IMR-90 (cell line): Measurements from ENCODE around the gene MVP. TPM values are rescaled to one million over a fixed set of nuclear protein-coding genes. Genes with fewer than 3 reads are reported as not detected.

Source experiments
- ATAC-seq: fragments of 200-7000 bp; cut with Tn5 transposase; 2 replicates; pipeline ENCODE4 v1.9.1; 2020; ENCODE audit warnings: low read depth, mild to moderate bottlenecking, moderate library complexity
- BruUV-seq: library from RNA; stranded (reverse); fragments of 400-500 nt; replicated peaks from 2 replicates; lab custom pipeline; 2021; lab: Mats Ljungman, UMichigan
- CTCF ChIA-PET: fragments of 300-600 bp; formaldehyde crosslinking; extraction: SDS; loops from one replicate; lab custom pipeline; 2021; ENCODE audit warnings: antibody characterized with exemption; lab: Yijun Ruan, JAX
- POLR2A ChIA-PET: fragments of 300-600 bp; sonication (Branson Sonifier 250); formaldehyde crosslinking; loops from one replicate; lab custom pipeline; 2022; ENCODE audit warnings: antibody characterized with exemption; ENCODE audit not compliant: unreplicated experiment; lab: Charles Lee
- DNase-seq: peaks from one replicate; pipeline ENCODE4 v3.0.0; 2013
- H2AFZ ChIP-seq: replicated peaks from 2 replicates; pipeline ENCODE3; 2013; ENCODE audit warnings: low read length, mild to moderate bottlenecking; ENCODE audit not compliant: poor library complexity
- H2AK5ac ChIP-seq: 2 replicates; pipeline ENCODE4 v1.6.1; 2013; ENCODE audit warnings: low read depth, low read length, inconsistent platforms
- H2AK9ac ChIP-seq: replicated peaks from 2 replicates; pipeline ENCODE3; 2013; ENCODE audit warnings: mild to moderate bottlenecking, low read depth, low read length, moderate library complexity; ENCODE audit not compliant: poor library complexity
- H2BK120ac ChIP-seq: 2 replicates; pipeline ENCODE4 v1.6.1; 2013; ENCODE audit warnings: low read depth, low read length, inconsistent platforms
- H2BK15ac ChIP-seq: 3 replicates; pipeline ENCODE4 v1.6.1; 2013; ENCODE audit warnings: low read depth, low read length, inconsistent platforms
- H2BK20ac ChIP-seq: 2 replicates; pipeline ENCODE4 v1.6.1; 2013; ENCODE audit warnings: low read depth, mild to moderate bottlenecking, inconsistent platforms, low read length, moderate library complexity
- H2BK5ac ChIP-seq: 2 replicates; pipeline ENCODE4 v1.6.1; 2013; ENCODE audit warnings: mild to moderate bottlenecking, low read depth, low read length, inconsistent platforms; ENCODE audit not compliant: poor library complexity, severe bottlenecking
- H3K14ac ChIP-seq: replicated peaks from 2 replicates; pipeline ENCODE4 v1.6.1; 2013; ENCODE audit warnings: low read depth, low read length, inconsistent platforms
- H3K18ac ChIP-seq: 2 replicates; pipeline ENCODE4 v1.6.1; 2013; ENCODE audit warnings: low read depth, low read length, control low read depth
- H3K23ac ChIP-seq: 2 replicates; pipeline ENCODE4 v1.6.1; 2013; ENCODE audit warnings: low read depth, low read length, inconsistent platforms
- H3K27ac ChIP-seq: 2 replicates; pipeline ENCODE4 v1.5.1; 2013; ENCODE audit warnings: mild to moderate bottlenecking, control low read depth, low read length; ENCODE audit not compliant: insufficient read depth
- H3K27me3 ChIP-seq: 2 replicates; pipeline ENCODE4 v1.6.1; 2013; ENCODE audit warnings: low read length; ENCODE audit not compliant: control insufficient read depth, insufficient read depth
- H3K36me3 ChIP-seq: 2 replicates; pipeline ENCODE4 v1.6.1; 2013; ENCODE audit warnings: low read length, mixed read lengths; ENCODE audit not compliant: control insufficient read depth, insufficient read depth
- H3K4ac ChIP-seq: 2 replicates; pipeline ENCODE4 v1.6.1; 2013; ENCODE audit warnings: low read depth, low read length, inconsistent platforms
- H3K4me1 ChIP-seq: 2 replicates; pipeline ENCODE4 v1.6.1; 2013; ENCODE audit warnings: low read length, mixed read lengths; ENCODE audit not compliant: control insufficient read depth, insufficient read depth
- H3K4me2 ChIP-seq: 2 replicates; pipeline ENCODE4 v1.6.1; 2013; ENCODE audit warnings: low read depth, mild to moderate bottlenecking, control low read depth, low read length, moderate library complexity
- H3K4me3 ChIP-seq: 2 replicates; pipeline ENCODE4 v1.5.1; 2013; ENCODE audit warnings: low read depth, mild to moderate bottlenecking, control low read depth, low read length, moderate library complexity; ENCODE audit not compliant: insufficient read depth
- H3K56ac ChIP-seq: 2 replicates; pipeline ENCODE4 v1.6.1; 2013; ENCODE audit warnings: low read length, inconsistent platforms; ENCODE audit not compliant: insufficient read depth; ENCODE audit errors: extremely low read depth
- H3K79me1 ChIP-seq, 2 experiments: 2 replicates each; pipeline ENCODE4 v1.6.1; 2013; ENCODE audit warnings: low read length in 2 of 2, inconsistent platforms in 1 of 2, low read depth in 1 of 2
- H3K9ac ChIP-seq: 2 replicates; pipeline ENCODE4 v1.6.1; 2013; ENCODE audit warnings: low read depth, low read length, control low read depth
- H3K9me1 ChIP-seq: 2 replicates; pipeline ENCODE4 v1.6.1; 2013; ENCODE audit warnings: low read length, inconsistent platforms; ENCODE audit not compliant: insufficient read depth
- H3K9me3 ChIP-seq: 2 replicates; pipeline ENCODE4 v1.6.1; 2013; ENCODE audit warnings: low read length; ENCODE audit not compliant: control insufficient read depth, insufficient read depth
- H4K20me1 ChIP-seq: 2 replicates; pipeline ENCODE4 v1.6.1; 2013; ENCODE audit warnings: low read length, inconsistent platforms; ENCODE audit not compliant: insufficient read depth
- H4K5ac ChIP-seq: 2 replicates; pipeline ENCODE4 v1.6.1; 2013; ENCODE audit warnings: mild to moderate bottlenecking, low read depth, low read length, control low read depth
- H4K8ac ChIP-seq, 2 experiments: 2 replicates each; pipeline ENCODE4 v1.6.1; 2013; ENCODE audit warnings: low read depth in 2 of 2, low read length in 2 of 2, control low read depth in 1 of 2, inconsistent platforms in 1 of 2
- H4K91ac ChIP-seq: 2 replicates; pipeline ENCODE4 v1.6.1; 2013; ENCODE audit warnings: low read depth, low read length, inconsistent platforms; ENCODE audit not compliant: insufficient read depth
- BHLHE40 ChIP-seq: fragments of 150-350 bp; IDR thresholded peaks from 2 replicates; pipeline ENCODE4 v1.6.1; 2016; ENCODE audit warnings: mild to moderate bottlenecking, low read depth, low read length
- CEBPB ChIP-seq: IDR thresholded peaks from 2 replicates; pipeline ENCODE4 v1.6.1; 2012; ENCODE audit warnings: low read depth, low read length, improper control_type of control experiment
- CHD1 ChIP-seq: IDR thresholded peaks from 2 replicates; pipeline ENCODE4 v1.6.1; 2012; ENCODE audit warnings: low read depth, low read length, improper control_type of control experiment
- FOS ChIP-seq: fragments of 150-350 bp; IDR thresholded peaks from 2 replicates; pipeline ENCODE4 v1.6.1; 2016; ENCODE audit warnings: low read depth, low read length
- MAFK ChIP-seq: IDR thresholded peaks from 2 replicates; pipeline ENCODE4 v1.6.1; 2012; ENCODE audit warnings: low read depth, low read length, improper control_type of control experiment
- MAZ ChIP-seq: IDR thresholded peaks from 2 replicates; pipeline ENCODE4 v1.6.1; 2012; ENCODE audit warnings: low read depth, mild to moderate bottlenecking, low read length, improper control_type of control experiment, moderate library complexity, borderline replicate concordance
- MXI1 ChIP-seq: IDR thresholded peaks from 2 replicates; pipeline ENCODE4 v1.6.1; 2012; ENCODE audit warnings: low read depth, mild to moderate bottlenecking, low read length, moderate library complexity, borderline replicate concordance
- NFE2L2 ChIP-seq: fragments of 150-350 bp; IDR thresholded peaks from 2 replicates; pipeline ENCODE4 v1.6.1; 2016; ENCODE audit warnings: low read depth, mild to moderate bottlenecking, low read length
- POLR2A ChIP-seq: IDR thresholded peaks from 2 replicates; pipeline ENCODE4 v1.6.1; 2012; ENCODE audit warnings: mild to moderate bottlenecking, low read depth, low read length
- RAD21 ChIP-seq: IDR thresholded peaks from 2 replicates; pipeline ENCODE4 v1.6.1; 2012; ENCODE audit warnings: low read length, improper control_type of control experiment
- RCOR1 ChIP-seq: IDR thresholded peaks from 2 replicates; pipeline ENCODE4 v1.6.1; 2012; ENCODE audit warnings: mild to moderate bottlenecking, low read length, improper control_type of control experiment; ENCODE audit not compliant: insufficient replicate concordance
- RFX5 ChIP-seq: IDR thresholded peaks from 2 replicates; pipeline ENCODE4 v1.8.0; 2012; ENCODE audit warnings: low read depth, mild to moderate bottlenecking, low read length, moderate library complexity
- SMC3 ChIP-seq: fragments of 150-350 bp; IDR thresholded peaks from 2 replicates; pipeline ENCODE4 v1.6.1; 2016; ENCODE audit warnings: low read depth, mild to moderate bottlenecking, antibody characterized with exemption, low read length, moderate library complexity
- WGBS, 2 experiments: methylation state at CpG; one replicate each; pipeline versions ENCODE4 v1.1.5 to v1.1.7; 2013; ENCODE audit warnings: missing lambda C conversion rate in 2 of 2; ENCODE audit not compliant: insufficient read length in 1 of 2; ENCODE audit errors: extremely low coverage in 2 of 2; 5-methylcytosine and 5-hydroxymethylcytosine counted together
- dilution Hi-C: fragments of 300-500 bp; cut with HindIII; formaldehyde crosslinking; loops from one replicate; pipeline ENCODE4 v1.14.3; 2018; ENCODE audit warnings: low sequenced_read_pairs; ENCODE audit not compliant: unreplicated experiment
- in situ Hi-C: fragments of 300-500 bp; cut with MboI; formaldehyde crosslinking; loops from 3 replicates; pipeline ENCODE4 v1.14.3; 2019; ENCODE audit warnings: low sequenced_read_pairs, inconsistent platforms, mixed read lengths
- intact Hi-C: fragments of 100-400 bp; cut with micrococcal nuclease; formaldehyde crosslinking; loops from 2 replicates; pipeline ENCODE4 v1.10.0; 2022
- polyA plus RNA-seq, 3 experiments: library from polyadenylated mRNA; depleted of rRNA; stranded (reverse); fragments of >200 nt; gene quantifications; 2 replicates each; pipeline ENCODE4 v1.2.3, GENCODE V29; 2012; ENCODE audit warnings: low replicate concordance in 1 of 3
- total RNA-seq: library from RNA; depleted of rRNA; stranded (reverse); fragments of >200 nt; gene quantifications from 2 replicates; pipeline ENCODE4 v1.2.3, GENCODE V29; 2012
- TF ChIP-seq, protein P1 (sequence below): fragments of 150-350 bp; IDR thresholded peaks from 2 replicates; pipeline ENCODE4 v1.6.1; 2017; ENCODE audit warnings: mild to moderate bottlenecking, antibody characterized with exemption, low read length, low read depth
- TF ChIP-seq, protein P2 (sequence below): conservative IDR thresholded peaks from 2 replicates; pipeline ENCODE4 v1.5.1; 2012; ENCODE audit warnings: mild to moderate bottlenecking, low read depth, low read length, improper control_type of control experiment
- TF ChIP-seq, protein P3 (sequence below): fragments of 150-350 bp; IDR thresholded peaks from 2 replicates; pipeline ENCODE4 v1.6.1; 2016; ENCODE audit warnings: low read depth, mild to moderate bottlenecking, low read length, moderate library complexity, borderline replicate concordance

MVP gene
- total and polyA plus RNA-seq, 2 of the 4 experiments (the other 2 are of a cell fraction) = 204 to 319 TPM

DNA sequence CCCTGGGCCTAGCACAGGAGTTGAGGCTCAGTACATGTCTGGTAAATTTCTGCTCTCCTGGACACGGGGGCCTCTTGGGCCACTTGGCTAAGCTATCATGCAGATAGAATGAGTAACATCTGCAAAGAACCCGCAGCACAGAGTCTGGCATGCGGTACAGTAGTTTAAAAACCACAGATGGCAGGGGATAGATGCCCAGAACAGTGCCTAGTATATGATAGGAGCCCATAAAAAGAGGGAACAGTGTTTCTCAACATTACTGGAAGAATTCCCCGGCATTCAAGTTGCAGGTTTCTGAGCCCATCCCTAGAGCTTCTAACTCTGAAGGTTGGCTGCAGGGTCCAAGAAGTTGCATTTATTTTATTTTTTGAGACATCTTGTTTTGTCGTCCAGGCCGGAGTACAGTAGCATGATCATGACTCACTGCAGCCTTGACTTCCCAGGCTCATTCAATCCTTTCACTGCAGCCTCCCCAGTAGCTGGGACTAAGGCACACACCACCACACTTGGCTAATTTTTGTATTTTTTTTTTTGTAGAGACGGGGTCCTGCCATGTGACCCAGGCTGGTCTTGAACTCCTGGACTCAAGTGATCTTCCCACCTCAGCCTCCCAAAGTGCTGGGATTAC, 37.0 kb downstream of the MVP start:
- WGBS, 2 experiments = 66% methylated on average over 3 of the region's 7 CpGs; no CpG with 5 or more reads in 1 of the 2 experiments
- no peak overlapping the region for H3K27ac ChIP-seq
- BruUV-seq = no TSS peak

More for the DNA sequence above, 37.0 kb downstream of the MVP start:
- H3K4ac ChIP-seq = no peak overlapping the region
- H2AFZ ChIP-seq = no peak overlapping the region
- no peak overlapping the region for H3K14ac ChIP-seq
- peak; percentile 67 for ATAC-seq
- H3K4me3 ChIP-seq = no peak overlapping the region
- H3K9ac ChIP-seq = no peak overlapping the region
- H3K9me1 ChIP-seq = peaks cover 12% of the 10 kb centered on the region
- peaks cover 4% of the 10 kb centered on the region; the same call in 1 of the 2 replicates for H3K4me1 ChIP-seq
- H3K9me3 ChIP-seq = no peaks in the 10 kb centered on the region
- no peak overlapping the region for H2AK5ac ChIP-seq
- H3K18ac ChIP-seq = no peak overlapping the region
- H2BK20ac ChIP-seq = no peak overlapping the region
- peaks cover 22% of the 10 kb centered on the region for H3K36me3 ChIP-seq
- no peak overlapping the region for H2BK5ac ChIP-seq
- no peak overlapping the region for H3K56ac ChIP-seq
- no peak overlapping the region for H2BK15ac ChIP-seq
- ChIA-PET CTCF (interaction anchor here (1.9 kb wide), 1 partner anchor 9 kb away, joined by 6 read pairs; no protein-coding TSS in a partner anchor), POLR2A (interaction anchor here (0.7 kb wide), 1 partner anchor 22 kb away, joined by 7 read pairs; no protein-coding TSS in a partner anchor)
- no peaks in the 10 kb centered on the region for H4K20me1 ChIP-seq
- no peak overlapping the region for H2AK9ac ChIP-seq
- H4K8ac ChIP-seq = no peak overlapping the region
- no peaks in the 10 kb centered on the region for H3K27me3 ChIP-seq
- H3K79me1 ChIP-seq = peaks cover 7 to 24% of the 10 kb centered on the region in 2 experiments; a peak in 3 of 4 replicates
- no peak overlapping the region for H3K23ac ChIP-seq
- no peak overlapping the region for H2BK120ac ChIP-seq
- no peak for TF ChIP-seq NFE2L2
- TF ChIP-seq, protein P1, sequence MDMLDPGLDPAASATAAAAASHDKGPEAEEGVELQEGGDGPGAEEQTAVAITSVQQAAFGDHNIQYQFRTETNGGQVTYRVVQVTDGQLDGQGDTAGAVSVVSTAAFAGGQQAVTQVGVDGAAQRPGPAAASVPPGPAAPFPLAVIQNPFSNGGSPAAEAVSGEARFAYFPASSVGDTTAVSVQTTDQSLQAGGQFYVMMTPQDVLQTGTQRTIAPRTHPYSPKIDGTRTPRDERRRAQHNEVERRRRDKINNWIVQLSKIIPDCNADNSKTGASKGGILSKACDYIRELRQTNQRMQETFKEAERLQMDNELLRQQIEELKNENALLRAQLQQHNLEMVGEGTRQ = no peak
- TF ChIP-seq, protein P2, sequence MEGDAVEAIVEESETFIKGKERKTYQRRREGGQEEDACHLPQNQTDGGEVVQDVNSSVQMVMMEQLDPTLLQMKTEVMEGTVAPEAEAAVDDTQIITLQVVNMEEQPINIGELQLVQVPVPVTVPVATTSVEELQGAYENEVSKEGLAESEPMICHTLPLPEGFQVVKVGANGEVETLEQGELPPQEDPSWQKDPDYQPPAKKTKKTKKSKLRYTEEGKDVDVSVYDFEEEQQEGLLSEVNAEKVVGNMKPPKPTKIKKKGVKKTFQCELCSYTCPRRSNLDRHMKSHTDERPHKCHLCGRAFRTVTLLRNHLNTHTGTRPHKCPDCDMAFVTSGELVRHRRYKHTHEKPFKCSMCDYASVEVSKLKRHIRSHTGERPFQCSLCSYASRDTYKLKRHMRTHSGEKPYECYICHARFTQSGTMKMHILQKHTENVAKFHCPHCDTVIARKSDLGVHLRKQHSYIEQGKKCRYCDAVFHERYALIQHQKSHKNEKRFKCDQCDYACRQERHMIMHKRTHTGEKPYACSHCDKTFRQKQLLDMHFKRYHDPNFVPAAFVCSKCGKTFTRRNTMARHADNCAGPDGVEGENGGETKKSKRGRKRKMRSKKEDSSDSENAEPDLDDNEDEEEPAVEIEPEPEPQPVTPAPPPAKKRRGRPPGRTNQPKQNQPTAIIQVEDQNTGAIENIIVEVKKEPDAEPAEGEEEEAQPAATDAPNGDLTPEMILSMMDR = no peak
- TF ChIP-seq RAD21 = no peak
- no peak for TF ChIP-seq POLR2A
- TF ChIP-seq MAFK = no peak
- TF ChIP-seq RCOR1 = no peak
- no peak for TF ChIP-seq MAZ
- TF ChIP-seq, protein P3, sequence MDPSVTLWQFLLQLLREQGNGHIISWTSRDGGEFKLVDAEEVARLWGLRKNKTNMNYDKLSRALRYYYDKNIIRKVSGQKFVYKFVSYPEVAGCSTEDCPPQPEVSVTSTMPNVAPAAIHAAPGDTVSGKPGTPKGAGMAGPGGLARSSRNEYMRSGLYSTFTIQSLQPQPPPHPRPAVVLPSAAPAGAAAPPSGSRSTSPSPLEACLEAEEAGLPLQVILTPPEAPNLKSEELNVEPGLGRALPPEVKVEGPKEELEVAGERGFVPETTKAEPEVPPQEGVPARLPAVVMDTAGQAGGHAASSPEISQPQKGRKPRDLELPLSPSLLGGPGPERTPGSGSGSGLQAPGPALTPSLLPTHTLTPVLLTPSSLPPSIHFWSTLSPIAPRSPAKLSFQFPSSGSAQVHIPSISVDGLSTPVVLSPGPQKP = no peak
- no peak for TF ChIP-seq MXI1
- TF ChIP-seq CHD1 = no peak
- TF ChIP-seq CEBPB = no peak
- TF ChIP-seq RFX5 = no peak
- no peak for TF ChIP-seq BHLHE40
- TF ChIP-seq SMC3 = no peak
- TF ChIP-seq FOS = no peak
- H3K4me2 ChIP-seq = no peak overlapping the region
- dilution Hi-C loops (no loop called here), in situ Hi-C loops (no loop called here), intact Hi-C loops (no loop called here)
- H4K91ac ChIP-seq = no peak overlapping the region
- peak; percentile 46 for DNase-seq
- H4K5ac ChIP-seq = no peak overlapping the region
